Measurements from ENCODE around the gene PTPN1. TPM values are rescaled to one million over a fixed set of nuclear protein-coding genes. Genes with fewer than 3 reads are reported as not detected.

PTPN1 gene
- total RNA-seq, 1 experiment from 2014 or later: 30.8 TPM

DNA sequence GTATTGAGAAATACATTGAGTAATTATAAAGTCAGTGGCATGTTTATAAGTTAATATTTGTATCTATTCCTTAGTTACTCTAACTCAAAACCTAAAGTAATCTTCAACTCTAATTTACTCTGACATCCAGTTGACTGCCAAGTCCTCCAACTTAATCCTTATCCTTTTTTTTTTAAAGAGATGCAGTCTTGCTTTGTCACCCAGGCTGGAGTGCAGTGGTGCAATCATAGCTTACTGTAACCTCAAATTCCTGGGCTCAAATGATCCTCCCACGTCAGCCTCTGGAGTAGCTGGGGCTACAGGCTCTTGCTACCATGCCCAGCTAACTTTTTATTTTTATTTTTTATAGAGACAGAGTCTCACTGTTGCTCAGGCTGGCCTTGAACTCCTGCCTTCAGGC is 24.4 kb downstream of the PTPN1 start:
- H2BK12ac ChIP-seq (ENCODE audit: insufficient read length, low read depth, low read length): no peak overlapping the region
- no peak overlapping the region for H3K27ac ChIP-seq (ENCODE audit: insufficient read length, low read depth, low read length)
- no peaks in the 10 kb centered on the region for H3K79me1 ChIP-seq (ENCODE audit: insufficient read depth, low read depth, low read length, poor library complexity, severe bottlenecking)
- H3K14ac ChIP-seq (ENCODE audit: insufficient read depth, low read length): no peak overlapping the region
- no peak overlapping the region for H2AK5ac ChIP-seq (ENCODE audit: insufficient read length, low read length)
- H3K56ac ChIP-seq (ENCODE audit: insufficient read length, low read depth, low read length): no peak overlapping the region
- H4K20me1 ChIP-seq (ENCODE audit: control insufficient read depth, insufficient read depth, insufficient read length): no peaks in the 10 kb centered on the region
- no peaks in the 10 kb centered on the region for H3K9me3 ChIP-seq (ENCODE audit: control insufficient read depth, low read depth, low read length)
- no peak overlapping the region for H2BK120ac ChIP-seq (ENCODE audit: low read depth, low read length, poor library complexity, severe bottlenecking)
- H3K79me2 ChIP-seq (ENCODE audit: insufficient read depth, low read length): peaks cover 2% of the 10 kb centered on the region; the same call in 1 of the 2 replicates
- H4K5ac ChIP-seq (ENCODE audit: insufficient read length, low read depth, low read length): no peak overlapping the region
- no CpG with 5 or more reads among the region's 1 CpG for WGBS (ENCODE audit: extremely low coverage, insufficient read length, low lambda C conversion rate)
- H2BK15ac ChIP-seq (ENCODE audit: low read depth, low read length): no peak overlapping the region
- DNase-seq: no peak
- no peak overlapping the region for H4K8ac ChIP-seq (replicated peaks; ENCODE audit: insufficient read length, low read depth, low read length)
- H3K4me3 Mint-ChIP-seq: no peak overlapping the region
- no peak overlapping the region for H2BK20ac ChIP-seq (ENCODE audit: low read depth, low read length, poor library complexity, severe bottlenecking)
- peaks cover 14 to 24% of the 10 kb centered on the region in 2 experiments for H3K4me1 Mint-ChIP-seq
- H3K4me2 ChIP-seq (ENCODE audit: insufficient read depth, insufficient read length, low read length): no peak overlapping the region
- no peak overlapping the region for H2BK5ac ChIP-seq (ENCODE audit: insufficient read length, low read length)
- no peaks in the 10 kb centered on the region for H3K9me3 Mint-ChIP-seq
- no peak overlapping the region for H3K18ac ChIP-seq (ENCODE audit: insufficient read length, low read depth, low read length)
- H2AFZ ChIP-seq (ENCODE audit: low read length): no peak overlapping the region
- H3K23ac ChIP-seq (ENCODE audit: insufficient read length, low read depth, low read length): no peak overlapping the region
- no peak overlapping the region for H3K27ac Mint-ChIP-seq
- no peak overlapping the region for H3K9ac ChIP-seq (ENCODE audit: extremely low read depth, insufficient read length, low read length)
- H3K27me3 ChIP-seq (ENCODE audit: insufficient read depth, low read length): no peaks in the 10 kb centered on the region
- no peaks in the 10 kb centered on the region for H3K36me3 Mint-ChIP-seq (ENCODE audit: insufficient read depth in 1 of 3, low read depth in 3 of 3)
- no peaks in the 10 kb centered on the region for H3K27me3 Mint-ChIP-seq (ENCODE audit: low read depth)
- no peak overlapping the region for H4K91ac ChIP-seq (ENCODE audit: insufficient read length, low read depth, low read length)
- H3T11ph ChIP-seq (ENCODE audit: low read length): no peak overlapping the region
- H3K23me2 ChIP-seq (ENCODE audit: insufficient read length, low read depth, low read length, poor library complexity, severe bottlenecking): no peaks in the 10 kb centered on the region
- TF ChIP-seq, protein P1, sequence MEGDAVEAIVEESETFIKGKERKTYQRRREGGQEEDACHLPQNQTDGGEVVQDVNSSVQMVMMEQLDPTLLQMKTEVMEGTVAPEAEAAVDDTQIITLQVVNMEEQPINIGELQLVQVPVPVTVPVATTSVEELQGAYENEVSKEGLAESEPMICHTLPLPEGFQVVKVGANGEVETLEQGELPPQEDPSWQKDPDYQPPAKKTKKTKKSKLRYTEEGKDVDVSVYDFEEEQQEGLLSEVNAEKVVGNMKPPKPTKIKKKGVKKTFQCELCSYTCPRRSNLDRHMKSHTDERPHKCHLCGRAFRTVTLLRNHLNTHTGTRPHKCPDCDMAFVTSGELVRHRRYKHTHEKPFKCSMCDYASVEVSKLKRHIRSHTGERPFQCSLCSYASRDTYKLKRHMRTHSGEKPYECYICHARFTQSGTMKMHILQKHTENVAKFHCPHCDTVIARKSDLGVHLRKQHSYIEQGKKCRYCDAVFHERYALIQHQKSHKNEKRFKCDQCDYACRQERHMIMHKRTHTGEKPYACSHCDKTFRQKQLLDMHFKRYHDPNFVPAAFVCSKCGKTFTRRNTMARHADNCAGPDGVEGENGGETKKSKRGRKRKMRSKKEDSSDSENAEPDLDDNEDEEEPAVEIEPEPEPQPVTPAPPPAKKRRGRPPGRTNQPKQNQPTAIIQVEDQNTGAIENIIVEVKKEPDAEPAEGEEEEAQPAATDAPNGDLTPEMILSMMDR (conservative IDR thresholded peaks at IDR 0.05): no peak
- H3K4ac ChIP-seq (ENCODE audit: low read depth, low read length): no peak overlapping the region
- H3K4me1 ChIP-seq (ENCODE audit: insufficient read depth, low read length): no peaks in the 10 kb centered on the region
